Keratinocyte (primary cell): ENCODE results near the gene MALSU1. TPM values are rescaled to one million over a fixed set of nuclear protein-coding genes. Genes with fewer than 3 reads are reported as not detected.

Experiments
- DNase-seq: peaks from one replicate; pipeline ENCODE4 v3.0.0-alpha.2; 2011; ENCODE audit warnings: low read depth, missing footprints, low spot score
- FAIRE-seq: peaks from 2 replicates; lab custom pipeline; 2011; peaks lifted over from hg19 to GRCh38; lab: Jason Lieb, UNC
- H2AFZ ChIP-seq: 2 replicates; pipeline ENCODE4 v1.6.0; 2012; ENCODE audit warnings: low read length, control low read depth, inconsistent platforms; ENCODE audit not compliant: control insufficient read depth
- H3K27ac ChIP-seq: 2 replicates; pipeline ENCODE4 v1.5.1; 2011; ENCODE audit warnings: low read length; ENCODE audit not compliant: control insufficient read depth, insufficient read depth
- H3K27me3 ChIP-seq: 3 replicates; pipeline ENCODE4 v1.6.0; 2011; ENCODE audit warnings: low read length; ENCODE audit not compliant: control insufficient read depth, insufficient read depth; ENCODE audit errors: extremely low read depth
- H3K36me3 ChIP-seq, 2 experiments: 2 replicates in 1 of 2; 3 replicates in 1 of 2; pipeline ENCODE4 v1.5.1; 2011; ENCODE audit warnings: low read length in 2 of 2, mild to moderate bottlenecking in 1 of 2; ENCODE audit not compliant: control insufficient read depth in 2 of 2, insufficient read depth in 2 of 2; ENCODE audit errors: extremely low read depth in 1 of 2
- H3K4me1 ChIP-seq: 3 replicates; pipeline ENCODE4 v1.5.1; 2011; ENCODE audit warnings: low read length; ENCODE audit not compliant: control insufficient read depth, insufficient read depth; ENCODE audit errors: extremely low read depth
- H3K4me2 ChIP-seq: 3 replicates; pipeline ENCODE4 v1.6.0; 2011; ENCODE audit warnings: low read depth, low read length; ENCODE audit not compliant: control insufficient read depth, insufficient read depth; ENCODE audit errors: extremely low read depth
- H3K4me3 ChIP-seq, 3 experiments: fragments of 200-600 bp in 1 of 3; sonication (generic) in 1 of 3; 2 replicates in 2 of 3; 3 replicates in 1 of 3; pipeline ENCODE4 v1.5.1; 2011 to 2016; ENCODE audit warnings: low read length in 3 of 3, mild to moderate bottlenecking in 3 of 3, control low read depth in 2 of 3, inconsistent platforms in 1 of 3, low read depth in 1 of 3, mixed read lengths in 1 of 3, mixed run types in 1 of 3, moderate library complexity in 1 of 3; ENCODE audit not compliant: control insufficient read depth in 2 of 3, insufficient read depth in 2 of 3; ENCODE audit errors: extremely low read depth in 1 of 3
- H3K79me2 ChIP-seq: 2 replicates; pipeline ENCODE4 v1.6.0; 2012; ENCODE audit warnings: low read length; ENCODE audit not compliant: control insufficient read depth, insufficient read depth
- H3K9ac ChIP-seq: 3 replicates; pipeline ENCODE4 v1.6.0; 2011; ENCODE audit warnings: low read length; ENCODE audit not compliant: control insufficient read depth, insufficient read depth; ENCODE audit errors: extremely low read depth
- H3K9me1 ChIP-seq: 3 replicates; pipeline ENCODE4 v1.6.0; 2011; ENCODE audit warnings: low read length; ENCODE audit not compliant: control insufficient read depth, insufficient read depth; ENCODE audit errors: extremely low read depth
- H3K9me3 ChIP-seq: 2 replicates; pipeline ENCODE4 v1.5.1; 2012; ENCODE audit warnings: low read depth, low read length; ENCODE audit not compliant: control insufficient read depth
- H4K20me1 ChIP-seq: 3 replicates; pipeline ENCODE4 v1.6.0; 2011; ENCODE audit warnings: low read length; ENCODE audit not compliant: control insufficient read depth, insufficient read depth; ENCODE audit errors: extremely low read depth
- CTCF ChIP-seq, 3 experiments: IDR thresholded peaks in 1 of 3; conservative IDR thresholded peaks in 1 of 3; optimal IDR thresholded peaks in 1 of 3; 2 replicates in 2 of 3; 3 replicates in 1 of 3; pipeline versions ENCODE3 to v1.5.1; 2011; ENCODE audit warnings: low read length in 3 of 3, mild to moderate bottlenecking in 3 of 3, moderate library complexity in 2 of 3, control low read depth in 1 of 3, inconsistent platforms in 1 of 3; ENCODE audit not compliant: insufficient read depth in 2 of 3; ENCODE audit errors: extremely low read depth in 1 of 3
- EZH2 ChIP-seq: IDR thresholded peaks from one replicate; pipeline ENCODE4 v1.6.1; 2012; ENCODE audit warnings: inconsistent platforms, mild to moderate bottlenecking, low read length, moderate library complexity
- dilution Hi-C: fragments of 300-500 bp; cut with MboI; formaldehyde crosslinking; loops from one replicate; pipeline ENCODE4 v1.7.0; 2020; ENCODE audit warnings: low sequenced_read_pairs; ENCODE audit not compliant: extremely low pct_ligation_motif_present
- polyA plus RNA-seq, 5 experiments: library from polyadenylated mRNA; depleted of rRNA in 3 of 5; stranded (reverse) in 3 of 5; stranded (forward) in 1 of 5; unstranded in 1 of 5; fragments of >200 nt; gene quantifications; 1 replicate in 1 of 5; 2 replicates in 3 of 5; 3 replicates in 1 of 5; pipeline versions ENCODE4 v1.2.1 to v1.2.3, GENCODE V29; 2011 to 2012; ENCODE audit warnings: missing spikeins in 2 of 5, low read depth in 1 of 5, low replicate concordance in 1 of 5

MALSU1 gene
- polyA plus RNA-seq, 1 donor (not counting 4 experiments of a cell fraction or from before 2014, with no cell fraction given) = 67.8 TPM

GRCh38 chr7:23299770-23300300, 696 bp downstream of the MALSU1 start:
- DNase-seq (no peak), FAIRE-seq (no peak)
- H3K79me2 ChIP-seq = peaks cover 47% of the 10 kb centered on the region
- no peaks in the 10 kb centered on the region for H3K27me3 ChIP-seq
- peak overlapping the region; percentile 91 to 100 (median 99) for H3K4me3 ChIP-seq
- no peaks in the 10 kb centered on the region for H3K9me3 ChIP-seq
- peaks cover 4 to 7% of the 10 kb centered on the region in 2 experiments for H3K36me3 ChIP-seq
- H2AFZ ChIP-seq = peak overlapping the region; percentile 91
- H3K4me1 ChIP-seq = peaks cover 21% of the 10 kb centered on the region
- dilution Hi-C loops = no loop called here
- H3K27ac ChIP-seq = peak overlapping the region; percentile 83
- H3K4me2 ChIP-seq = peak overlapping the region; percentile 89
- peak overlapping the region; percentile 91 for H3K9ac ChIP-seq
- no peaks in the 10 kb centered on the region for H3K9me1 ChIP-seq
- TF ChIP-seq CTCF (optimal IDR thresholded peaks at IDR 0.05 in 1 of 3, IDR thresholded peaks at IDR 0.05 in 1 of 3, conservative IDR thresholded peaks at IDR 0.05 in 1 of 3; ENCODE audit: extremely low read depth in 1 of 3, insufficient read depth in 2 of 3, low read length in 3 of 3) (no peak), EZH2 (no peak)
- H4K20me1 ChIP-seq = no peaks in the 10 kb centered on the region

- dilution Hi-C loops = no loop called here
- no peak overlapping the region for H3K9ac ChIP-seq
- no peak overlapping the region for H2AFZ ChIP-seq
- FAIRE-seq (no peak), DNase-seq (no peak)
- H4K20me1 ChIP-seq = no peaks in the 10 kb centered on the region
- no peaks in the 10 kb centered on the region for H3K9me1 ChIP-seq
- H3K27me3 ChIP-seq = no peaks in the 10 kb centered on the region
- H3K4me2 ChIP-seq = no peak overlapping the region
- no peaks in the 10 kb centered on the region for H3K4me1 ChIP-seq
- TF ChIP-seq EZH2 = no peak
- no peak for TF ChIP-seq CTCF (optimal IDR thresholded peaks at IDR 0.05 in 1 of 3, IDR thresholded peaks at IDR 0.05 in 1 of 3, conservative IDR thresholded peaks at IDR 0.05 in 1 of 3; ENCODE audit: extremely low read depth in 1 of 3, insufficient read depth in 2 of 3, low read length in 3 of 3)
- no peak overlapping the region for H3K27ac ChIP-seq
- H3K4me3 ChIP-seq = no peak overlapping the region
- peaks cover 11 to 12% of the 10 kb centered on the region in 2 experiments for H3K36me3 ChIP-seq
- peaks cover 42% of the 10 kb centered on the region for H3K79me2 ChIP-seq
- no peaks in the 10 kb centered on the region for H3K9me3 ChIP-seq
Observed at GRCh38 chr7:23306936-23307521, 7.9 kb downstream of the MALSU1 start.
